K562 (cell line): ENCODE measurements around the gene CCDC194. TPM values are rescaled to one million over a fixed set of nuclear protein-coding genes. Genes with fewer than 3 reads are reported as not detected.

ENCODE experiments used
- ATAC-seq: fragments of 200-7000 bp; cut with Tn5 transposase; 3 replicates; pipeline ENCODE4 v1.9.1; 2020; ENCODE audit warnings: moderate library complexity
- BruUV-seq: library from RNA; stranded (reverse); fragments of 400-500 nt; replicated peaks from 2 replicates; lab custom pipeline; 2021; lab: Mats Ljungman, UMichigan
- CTCF ChIA-PET: fragments of 300-600 bp; formaldehyde crosslinking; extraction: SDS; loops from one replicate; lab custom pipeline; 2021; ENCODE audit warnings: low intra/inter-chr PET ratio; lab: Yijun Ruan, JAX
- POLR2A ChIA-PET: fragments of 300-600, 350-650 bp; sonication (Branson Sonifier 250); formaldehyde crosslinking; extraction: SDS; loops from one replicate; lab custom pipeline; 2021; ENCODE audit warnings: antibody characterized with exemption, inconsistent platforms; lab: Yijun Ruan, JAX
- DNase-seq, 4 experiments: peaks; one replicate each; pipeline versions ENCODE4 v3.0.0 to v3.0.0-alpha.2; 2011 to 2018; ENCODE audit warnings: low spot score in 3 of 4, mixed read lengths in 3 of 4; ENCODE audit errors: extremely low read depth in 1 of 4
- FAIRE-seq: peaks from 2 replicates; lab custom pipeline; 2011; peaks lifted over from hg19 to GRCh38; lab: Jason Lieb, UNC
- H2AFZ ChIP-seq: 2 replicates; pipeline ENCODE4 v1.6.0; 2011; ENCODE audit warnings: low read depth, low read length, control low read depth, inconsistent platforms
- H3K27ac ChIP-seq: fragments of 200-600 bp; 3 replicates; pipeline ENCODE4 v1.8.0; 2011; ENCODE audit warnings: low read depth, mild to moderate bottlenecking, control low read depth, inconsistent platforms, low read length, moderate library complexity, mixed read lengths; ENCODE audit errors: extremely low read depth
- H3K27me3 ChIP-seq, 2 experiments: fragments of 300-600 bp in 1 of 2; 2 replicates in 1 of 2; 3 replicates in 1 of 2; pipeline versions ENCODE4 v1.6.0 to v1.8.0; 2011; ENCODE audit warnings: inconsistent platforms in 2 of 2, low read length in 2 of 2, mild to moderate bottlenecking in 1 of 2, mixed read lengths in 1 of 2, moderate library complexity in 1 of 2; ENCODE audit not compliant: control insufficient read depth in 2 of 2, insufficient read depth in 2 of 2
- H3K36me3 ChIP-seq: fragments of 300-600 bp; 3 replicates; pipeline ENCODE4 v1.8.0; 2011; ENCODE audit warnings: mild to moderate bottlenecking, low read length, inconsistent platforms; ENCODE audit not compliant: control insufficient read depth, insufficient read depth
- H3K4me1 ChIP-seq, 2 experiments: fragments of 200-600 bp in 1 of 2; replicated peaks in 1 of 2; 2 replicates in 1 of 2; 3 replicates in 1 of 2; pipeline versions ENCODE4 v1.5.1 to v1.8.0; 2011; ENCODE audit warnings: inconsistent platforms in 2 of 2, low read length in 2 of 2, mild to moderate bottlenecking in 1 of 2, mixed read lengths in 1 of 2, moderate library complexity in 1 of 2; ENCODE audit not compliant: control insufficient read depth in 2 of 2, insufficient read depth in 2 of 2
- H3K4me2 ChIP-seq: 2 replicates; pipeline ENCODE4 v1.6.1; 2011; ENCODE audit warnings: low read length, control low read depth, inconsistent platforms, mixed read lengths; ENCODE audit not compliant: insufficient read depth
- H3K4me3 ChIP-seq: fragments of 200-600 bp; sonication (generic), shearing (Covaris generic); 2 replicates; pipeline ENCODE4 v1.5.1; 2016; ENCODE audit warnings: control low read depth, inconsistent platforms
- H3K79me2 ChIP-seq: fragments of 200-600 bp; 3 replicates; pipeline ENCODE4 v1.8.0; 2011; ENCODE audit warnings: low read length, inconsistent platforms; ENCODE audit not compliant: control insufficient read depth, insufficient read depth
- H3K9ac ChIP-seq, 2 experiments: 2 replicates each; pipeline versions ENCODE4 v1.6.0 to v1.6.1; 2011; ENCODE audit warnings: low read depth in 2 of 2, low read length in 2 of 2, control low read depth in 1 of 2, inconsistent platforms in 1 of 2, mild to moderate bottlenecking in 1 of 2, mixed read lengths in 1 of 2; ENCODE audit not compliant: insufficient read depth in 1 of 2
- H3K9me1 ChIP-seq: one replicate; pipeline ENCODE4 v1.6.0; 2011; ENCODE audit warnings: inconsistent platforms, mild to moderate bottlenecking, low read length, moderate library complexity; ENCODE audit not compliant: control insufficient read depth, insufficient read depth
- H3K9me3 ChIP-seq: replicated peaks from 2 replicates; pipeline ENCODE4 v1.5.1; 2011; ENCODE audit warnings: low read depth, low read length, inconsistent platforms; ENCODE audit not compliant: control insufficient read depth, insufficient read depth
- H4K20me1 ChIP-seq: replicated peaks from 2 replicates; pipeline ENCODE4 v1.6.1; 2011; ENCODE audit warnings: low read length, inconsistent platforms, mixed read lengths; ENCODE audit not compliant: control insufficient read depth, insufficient read depth
- BHLHE40 ChIP-seq: IDR thresholded peaks from 2 replicates; pipeline ENCODE4 v1.6.1; 2011; ENCODE audit warnings: low read length, improper control_type of control experiment
- CBFA2T3 ChIP-seq: fragments of 450-650 bp; IDR thresholded peaks from 2 replicates; pipeline ENCODE4 v1.6.1; 2017
- CHD1 ChIP-seq: fragments of 200-600 bp; sonication (generic); IDR thresholded peaks from one replicate; pipeline ENCODE4 v1.6.1; 2012; ENCODE audit warnings: mild to moderate bottlenecking, moderate library complexity, low read length, inconsistent platforms
- EP400 ChIP-seq: fragments of 450-650 bp; IDR thresholded peaks from 2 replicates; pipeline ENCODE4 v1.6.1; 2017; ENCODE audit warnings: antibody characterized with exemption, mild to moderate bottlenecking, moderate library complexity
- GTF2A2 ChIP-seq: IDR thresholded peaks from 2 replicates; pipeline ENCODE4 v1.6.1; 2016; ENCODE audit warnings: mild to moderate bottlenecking, missing genetic modification characterization, missing compliant biosample characterization
- NR4A1 ChIP-seq, 2 experiments: fragments of 250-450 bp in 1 of 2; fragments of 450-650 bp in 1 of 2; sonication (Bioruptor Pico) in 1 of 2; IDR thresholded peaks; 2 replicates each; pipeline versions ENCODE4 v1.4.0 to v1.6.1; 2016 to 2020; ENCODE audit warnings: mild to moderate bottlenecking in 2 of 2, missing compliant biosample characterization in 1 of 2, missing genetic modification characterization in 1 of 2, moderate library complexity in 1 of 2
- SMARCB1 ChIP-seq: IDR thresholded peaks from 2 replicates; pipeline ENCODE4 v1.6.1; 2011; ENCODE audit warnings: improper control_type of control experiment, low read depth; ENCODE audit not compliant: insufficient read length
- ZNF384 ChIP-seq: IDR thresholded peaks from 2 replicates; pipeline ENCODE4 v1.6.1; 2012; ENCODE audit warnings: low read depth, low read length, improper control_type of control experiment
- WGBS: fragments of 100-300 bp; shearing (Covaris generic); methylation state at CpG from one replicate; pipeline ENCODE4 v1.1.6; 2016; ENCODE audit warnings: low coverage, mixed read lengths; ENCODE audit not compliant: insufficient coverage; ENCODE audit errors: missing lambda C conversion rate; 5-methylcytosine and 5-hydroxymethylcytosine counted together
- in situ Hi-C: fragments of 300-500 bp; cut with MboI; formaldehyde crosslinking; loops from 4 replicates; pipeline ENCODE4 v1.15.0; 2018; ENCODE audit warnings: inconsistent platforms, mixed read lengths
- intact Hi-C: fragments of 100-400 bp; cut with micrococcal nuclease; formaldehyde crosslinking; loops from 2 replicates; pipeline ENCODE4 v1.14.2; 2022
- polyA plus RNA-seq, 8 experiments: library from polyadenylated mRNA; depleted of rRNA in 4 of 8; stranded (reverse) in 5 of 8; unstranded in 3 of 8; fragments of >200 nt; fragmentation: Nextera tagmentation in 2 of 8; fragmentation: Illumina TruSeq in 1 of 8; extraction: Ambion mirVana in 2 of 8; extraction: Trizol in 1 of 8; gene quantifications; 2 replicates each; pipeline versions ENCODE4 v1.2.1 to v1.2.3, GENCODE V29; 2011 to 2014; ENCODE audit warnings: inconsistent platforms in 1 of 8, missing spikeins in 1 of 8
- total RNA-seq, 7 experiments: library from RNA; depleted of rRNA in 6 of 7; stranded (reverse); fragments of >200 nt in 6 of 7; fragmentation: Illumina TruSeq in 2 of 7; extraction: Trizol in 2 of 7; gene quantifications; 2 replicates each; pipeline versions ENCODE4 v1.2.1 to v1.2.3, GENCODE V29; 2011 to 2021; ENCODE audit warnings: low replicate concordance in 1 of 7
- TF ChIP-seq, protein P1 (sequence below): sonication (generic); formaldehyde crosslinking; IDR thresholded peaks from 2 replicates; pipeline ENCODE4 v1.8.1; 2023; ENCODE audit warnings: missing genetic modification reagents, mild to moderate bottlenecking, borderline replicate concordance
- TF ChIP-seq, protein P2 (sequence below): fragments of 450-650 bp; formaldehyde crosslinking; IDR thresholded peaks from 2 replicates; pipeline ENCODE4 v1.4.0; 2020; ENCODE audit warnings: mild to moderate bottlenecking, moderate library complexity

CCDC194 gene
- total and polyA plus RNA-seq, 9 of the 15 experiments (the other 6 are each of a cell fraction or from before 2014, with no cell fraction given) = 0.13 to 1.3 (median 0.39) TPM; not detected in 3

DNA sequence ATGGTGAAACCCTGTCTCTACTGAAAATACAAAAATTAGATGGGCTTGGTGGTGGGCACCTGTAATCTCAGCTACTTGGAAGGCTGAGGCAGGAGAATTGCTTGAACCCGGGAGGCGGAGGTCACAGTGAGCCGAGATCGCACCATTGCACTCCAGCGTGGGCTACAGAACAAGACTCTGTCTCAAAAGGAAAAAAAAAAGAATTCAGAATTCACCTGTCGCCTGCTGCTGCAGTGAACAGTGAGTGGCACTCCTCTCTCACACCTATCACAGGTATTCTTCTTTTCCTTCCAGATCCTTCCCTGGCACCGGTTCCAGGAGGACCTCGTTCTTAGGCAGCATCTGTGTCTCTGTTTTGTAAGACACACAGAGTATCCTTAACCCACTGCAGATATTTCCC is 20.1 kb upstream of the CCDC194 start:
- ATAC-seq = no peak
- Histone ChIP-seq H3K4me3 (no peak overlapping the region), H2AFZ (no peak overlapping the region), H3K27me3 (no peaks in the 10 kb centered on the region), H4K20me1 (no peaks in the 10 kb centered on the region), H3K9me1 (no peaks in the 10 kb centered on the region), H3K9ac (no peak overlapping the region), H3K9me3 (no peaks in the 10 kb centered on the region), H3K79me2 (peaks cover 2% of the 10 kb centered on the region; the same call in 1 of the 3 replicates), H3K36me3 (peaks cover 32% of the 10 kb centered on the region; the same call in 2 of the 3 replicates), H3K4me2 (no peak overlapping the region), H3K4me1 (peaks cover 7 to 8% of the 10 kb centered on the region in 2 experiments; a peak in 3 of 5 replicates), H3K27ac (no peak overlapping the region)
- ChIA-PET CTCF (no interaction called here), POLR2A (interaction anchor here (3.8 kb wide), 1 partner anchor 8 kb away, joined by 17 read pairs; the partner anchor contains the start of gene BST2)
- no peak for DNase-seq
- no peak for TF ChIP-seq ZNF384
- intact Hi-C loops (no loop called here), in situ Hi-C loops (no loop called here)
- no peak for FAIRE-seq
- 97% methylated on average over 8 of the region's 8 CpGs for WGBS
- no TSS peak for BruUV-seq

DNA sequence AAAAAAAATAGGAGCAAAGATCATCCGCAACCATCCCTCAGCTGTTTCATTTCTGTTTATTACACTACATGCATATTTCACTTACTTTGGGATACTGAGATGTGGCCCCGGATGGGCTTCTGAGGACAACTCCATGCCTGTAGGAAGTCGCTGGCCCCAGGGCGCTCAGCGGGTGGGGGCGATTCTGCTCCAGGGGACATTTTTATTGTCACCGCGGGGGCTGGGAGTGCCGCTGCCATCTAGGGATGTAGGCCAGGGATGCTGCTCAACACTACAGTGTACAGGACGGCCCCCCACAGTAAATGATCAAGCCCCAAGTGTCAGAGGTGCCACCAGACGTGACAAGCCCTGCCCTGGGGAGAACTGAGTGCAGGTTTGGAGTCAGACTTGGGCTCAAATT is 17.8 kb upstream of the CCDC194 start:
- H3K9me3 ChIP-seq = no peaks in the 10 kb centered on the region
- H3K9ac ChIP-seq = 0 out of 4 replicates have a peak overlapping the region, but pooled peaks of 1 of the 2 experiments have one; percentile 2
- H3K9me1 ChIP-seq = no peaks in the 10 kb centered on the region
- H3K79me2 ChIP-seq = peaks cover 16% of the 10 kb centered on the region
- H3K36me3 ChIP-seq = peaks cover 32% of the 10 kb centered on the region; the same call in 2 of the 3 replicates
- H2AFZ ChIP-seq = no peak overlapping the region
- intact Hi-C loops = no loop called here
- H4K20me1 ChIP-seq = no peaks in the 10 kb centered on the region
- BruUV-seq = no TSS peak
- POLR2A ChIA-PET = interaction anchor here (0.8 kb wide), 1 partner anchor 10 kb away, joined by 3 read pairs; no protein-coding TSS in a partner anchor
- no peak overlapping the region for H3K4me3 ChIP-seq
- no peak overlapping the region for H3K27ac ChIP-seq
- no peak for ATAC-seq
- H3K4me2 ChIP-seq = no peak overlapping the region
- in situ Hi-C loops = no loop called here
- H3K27me3 ChIP-seq = no peaks in the 10 kb centered on the region
- CTCF ChIA-PET = no interaction called here
- no peak for FAIRE-seq
- DNase-seq = no peak
- WGBS = 79% methylated on average over 10 of the region's 11 CpGs
- H3K4me1 ChIP-seq = peaks cover 3 to 9% of the 10 kb centered on the region in 2 experiments; a peak in 4 of 5 replicates
- TF ChIP-seq, protein P1, sequence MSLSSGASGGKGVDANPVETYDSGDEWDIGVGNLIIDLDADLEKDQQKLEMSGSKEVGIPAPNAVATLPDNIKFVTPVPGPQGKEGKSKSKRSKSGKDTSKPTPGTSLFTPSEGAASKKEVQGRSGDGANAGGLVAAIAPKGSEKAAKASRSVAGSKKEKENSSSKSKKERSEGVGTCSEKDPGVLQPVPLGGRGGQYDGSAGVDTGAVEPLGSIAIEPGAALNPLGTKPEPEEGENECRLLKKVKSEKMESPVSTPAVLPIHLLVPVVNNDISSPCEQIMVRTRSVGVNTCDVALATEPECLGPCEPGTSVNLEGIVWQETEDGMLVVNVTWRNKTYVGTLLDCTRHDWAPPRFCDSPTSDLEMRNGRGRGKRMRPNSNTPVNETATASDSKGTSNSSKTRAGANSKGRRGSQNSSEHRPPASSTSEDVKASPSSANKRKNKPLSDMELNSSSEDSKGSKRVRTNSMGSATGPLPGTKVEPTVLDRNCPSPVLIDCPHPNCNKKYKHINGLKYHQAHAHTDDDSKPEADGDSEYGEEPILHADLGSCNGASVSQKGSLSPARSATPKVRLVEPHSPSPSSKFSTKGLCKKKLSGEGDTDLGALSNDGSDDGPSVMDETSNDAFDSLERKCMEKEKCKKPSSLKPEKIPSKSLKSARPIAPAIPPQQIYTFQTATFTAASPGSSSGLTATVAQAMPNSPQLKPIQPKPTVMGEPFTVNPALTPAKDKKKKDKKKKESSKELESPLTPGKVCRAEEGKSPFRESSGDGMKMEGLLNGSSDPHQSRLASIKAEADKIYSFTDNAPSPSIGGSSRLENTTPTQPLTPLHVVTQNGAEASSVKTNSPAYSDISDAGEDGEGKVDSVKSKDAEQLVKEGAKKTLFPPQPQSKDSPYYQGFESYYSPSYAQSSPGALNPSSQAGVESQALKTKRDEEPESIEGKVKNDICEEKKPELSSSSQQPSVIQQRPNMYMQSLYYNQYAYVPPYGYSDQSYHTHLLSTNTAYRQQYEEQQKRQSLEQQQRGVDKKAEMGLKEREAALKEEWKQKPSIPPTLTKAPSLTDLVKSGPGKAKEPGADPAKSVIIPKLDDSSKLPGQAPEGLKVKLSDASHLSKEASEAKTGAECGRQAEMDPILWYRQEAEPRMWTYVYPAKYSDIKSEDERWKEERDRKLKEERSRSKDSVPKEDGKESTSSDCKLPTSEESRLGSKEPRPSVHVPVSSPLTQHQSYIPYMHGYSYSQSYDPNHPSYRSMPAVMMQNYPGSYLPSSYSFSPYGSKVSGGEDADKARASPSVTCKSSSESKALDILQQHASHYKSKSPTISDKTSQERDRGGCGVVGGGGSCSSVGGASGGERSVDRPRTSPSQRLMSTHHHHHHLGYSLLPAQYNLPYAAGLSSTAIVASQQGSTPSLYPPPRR = no peak
- TF ChIP-seq BHLHE40 (no peak), CBFA2T3 (no peak), CHD1 (no peak), SMARCB1 (no peak), NR4A1 (CRISPR knock-in tag; IDR thresholded peaks at IDR 0.05) (no peak), NR4A1 (tag; IDR thresholded peaks at IDR 0.05) (no peak), EP400 (no peak), GTF2A2 (tag) (no peak)
- TF ChIP-seq, protein P2, sequence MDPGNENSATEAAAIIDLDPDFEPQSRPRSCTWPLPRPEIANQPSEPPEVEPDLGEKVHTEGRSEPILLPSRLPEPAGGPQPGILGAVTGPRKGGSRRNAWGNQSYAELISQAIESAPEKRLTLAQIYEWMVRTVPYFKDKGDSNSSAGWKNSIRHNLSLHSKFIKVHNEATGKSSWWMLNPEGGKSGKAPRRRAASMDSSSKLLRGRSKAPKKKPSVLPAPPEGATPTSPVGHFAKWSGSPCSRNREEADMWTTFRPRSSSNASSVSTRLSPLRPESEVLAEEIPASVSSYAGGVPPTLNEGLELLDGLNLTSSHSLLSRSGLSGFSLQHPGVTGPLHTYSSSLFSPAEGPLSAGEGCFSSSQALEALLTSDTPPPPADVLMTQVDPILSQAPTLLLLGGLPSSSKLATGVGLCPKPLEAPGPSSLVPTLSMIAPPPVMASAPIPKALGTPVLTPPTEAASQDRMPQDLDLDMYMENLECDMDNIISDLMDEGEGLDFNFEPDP (CRISPR knock-in tag) = no peak
